Endothelial cell of umbilical vein (primary cell): Measurements from ENCODE around the gene MDFI. TPM values are rescaled to one million over a fixed set of nuclear protein-coding genes. Genes with fewer than 3 reads are reported as not detected.

Experiments used
- BruUV-seq: library from RNA; stranded (reverse); fragments of 400-500 nt; replicated peaks from 2 replicates; lab custom pipeline; 2021; lab: Mats Ljungman, UMichigan
- CTCF ChIA-PET: fragments of 300-600, 350-600 bp; sonication (Branson Sonifier 250); formaldehyde crosslinking; loops from one replicate; lab custom pipeline; 2021; ENCODE audit warnings: antibody characterized with exemption, inconsistent platforms; lab: Charles Lee
- POLR2A ChIA-PET: fragments of 300-600, 350-600 bp; sonication (Branson Sonifier 250); formaldehyde crosslinking; loops from one replicate; lab custom pipeline; 2021; ENCODE audit warnings: antibody characterized with exemption, inconsistent platforms; lab: Charles Lee
- DNase-seq: peaks from one replicate; pipeline ENCODE4 v3.0.0-alpha.2; 2011; ENCODE audit warnings: low read depth, low spot score
- FAIRE-seq: peaks from 2 replicates; lab custom pipeline; 2011; peaks lifted over from hg19 to GRCh38; lab: Jason Lieb, UNC
- H2AFZ ChIP-seq: 2 replicates; pipeline ENCODE4 v1.6.0; 2012; ENCODE audit warnings: low read depth, low read length, control low read depth, inconsistent platforms
- H3K27ac ChIP-seq: 2 replicates; pipeline ENCODE4 v1.5.1; 2011; ENCODE audit warnings: low read depth, mild to moderate bottlenecking, control low read depth, low read length, moderate library complexity; ENCODE audit not compliant: insufficient read depth
- H3K27me3 ChIP-seq, 2 experiments: 2 replicates each; pipeline versions ENCODE4 v1.6.0 to v1.6.1; 2011; ENCODE audit warnings: low read length in 2 of 2, mixed read lengths in 1 of 2; ENCODE audit not compliant: control insufficient read depth in 2 of 2, insufficient read depth in 2 of 2
- H3K36me3 ChIP-seq, 2 experiments: 2 replicates in 1 of 2; 3 replicates in 1 of 2; pipeline ENCODE4 v1.5.1; 2011; ENCODE audit warnings: low read length in 2 of 2, mild to moderate bottlenecking in 1 of 2, moderate library complexity in 1 of 2; ENCODE audit not compliant: control insufficient read depth in 2 of 2, insufficient read depth in 2 of 2; ENCODE audit errors: extremely low read depth in 1 of 2
- H3K4me1 ChIP-seq: 3 replicates; pipeline ENCODE4 v1.5.1; 2011; ENCODE audit warnings: mild to moderate bottlenecking, low read length; ENCODE audit not compliant: control insufficient read depth, insufficient read depth; ENCODE audit errors: extremely low read depth
- H3K4me2 ChIP-seq: 2 replicates; pipeline ENCODE4 v1.6.1; 2011; ENCODE audit warnings: low read length, control low read depth, mixed read lengths; ENCODE audit not compliant: insufficient read depth
- H3K4me3 ChIP-seq, 3 experiments: fragments of 200-600 bp in 1 of 3; sonication (generic), shearing (Covaris generic) in 1 of 3; replicated peaks in 1 of 3; 2 replicates each; pipeline ENCODE4 v1.5.1; 2011 to 2016; ENCODE audit warnings: control low read depth in 3 of 3, low read length in 3 of 3, mild to moderate bottlenecking in 2 of 3, inconsistent platforms in 1 of 3, low read depth in 1 of 3, moderate library complexity in 1 of 3; ENCODE audit not compliant: insufficient read depth in 1 of 3
- H3K79me2 ChIP-seq: 2 replicates; pipeline ENCODE4 v1.6.0; 2012; ENCODE audit warnings: low read length, inconsistent platforms; ENCODE audit not compliant: control insufficient read depth, insufficient read depth
- H3K9ac ChIP-seq: replicated peaks from 2 replicates; pipeline ENCODE3; 2011; ENCODE audit warnings: low read length, control low read depth; ENCODE audit not compliant: insufficient read depth; ENCODE audit errors: extremely low read depth
- H3K9me1 ChIP-seq: replicated peaks from 3 replicates; pipeline ENCODE4 v1.6.0; 2011; ENCODE audit warnings: mild to moderate bottlenecking, low read length; ENCODE audit not compliant: control insufficient read depth, insufficient read depth; ENCODE audit errors: extremely low read depth
- H3K9me3 ChIP-seq: replicated peaks from 2 replicates; pipeline ENCODE4 v1.5.1; 2012; ENCODE audit warnings: low read length, inconsistent platforms; ENCODE audit not compliant: control insufficient read depth, insufficient read depth
- H4K20me1 ChIP-seq: replicated peaks from 2 replicates; pipeline ENCODE3; 2011; ENCODE audit warnings: mild to moderate bottlenecking, low read length; ENCODE audit not compliant: control insufficient read depth, insufficient read depth; ENCODE audit errors: extremely low read depth
- EZH2 ChIP-seq: IDR thresholded peaks from 2 replicates; pipeline ENCODE4 v1.6.1; 2012; ENCODE audit warnings: borderline replicate concordance, low read depth, mild to moderate bottlenecking, moderate library complexity, low read length, inconsistent platforms; ENCODE audit not compliant: severe bottlenecking
- FOS ChIP-seq: IDR thresholded peaks from 2 replicates; pipeline ENCODE4 v1.6.1; 2011; ENCODE audit warnings: mild to moderate bottlenecking, low read length, moderate library complexity, borderline replicate concordance; ENCODE audit not compliant: insufficient read depth
- GATA2 ChIP-seq: IDR thresholded peaks from 2 replicates; pipeline ENCODE4 v1.7.0; 2011; ENCODE audit warnings: low read depth, mild to moderate bottlenecking, moderate library complexity, mixed read lengths, low read length; ENCODE audit not compliant: insufficient read length, insufficient read depth
- JUN ChIP-seq: IDR thresholded peaks from 2 replicates; pipeline ENCODE4 v1.6.1; 2011; ENCODE audit warnings: borderline replicate concordance, low read depth; ENCODE audit not compliant: insufficient read length, insufficient read depth
- MYC ChIP-seq: IDR thresholded peaks from one replicate; pipeline ENCODE4 v1.6.1; 2011; ENCODE audit warnings: mild to moderate bottlenecking, low read depth, low read length
- POLR2A ChIP-seq: IDR thresholded peaks from 2 replicates; pipeline ENCODE4 v1.6.1; 2012; ENCODE audit warnings: low read depth, mild to moderate bottlenecking, control low read depth, low read length
- POLR2AphosphoS5 ChIP-seq: IDR thresholded peaks from 2 replicates; pipeline ENCODE4 v1.6.1; 2012; ENCODE audit warnings: low read depth, mild to moderate bottlenecking, control low read depth, low read length, moderate library complexity; ENCODE audit not compliant: insufficient read depth
- dilution Hi-C: fragments of 300-500 bp; cut with MboI; formaldehyde crosslinking; loops from one replicate; pipeline ENCODE4 v1.15.0; 2019; ENCODE audit warnings: low sequenced_read_pairs; ENCODE audit not compliant: extremely low pct_ligation_motif_present
- intact Hi-C: fragments of 100-400 bp; cut with micrococcal nuclease; formaldehyde crosslinking; loops from one replicate; pipeline ENCODE4 v1.10.0; 2022
- polyA plus RNA-seq, 4 experiments: library from polyadenylated mRNA; depleted of rRNA in 3 of 4; stranded (reverse) in 3 of 4; unstranded in 1 of 4; fragments of >200 nt; gene quantifications; 2 replicates each; pipeline versions ENCODE4 v1.2.1 to v1.2.3, GENCODE V29; 2011 to 2012; ENCODE audit warnings: missing spikeins in 1 of 4
- total RNA-seq: library from RNA; stranded (reverse); gene quantifications from 2 replicates; pipeline ENCODE4 v1.2.3, GENCODE V29; 2021
- TF ChIP-seq, protein P1 (sequence below): IDR thresholded peaks from 2 replicates; pipeline ENCODE4 v1.6.1; 2011; ENCODE audit not compliant: insufficient read depth, insufficient read length
- TF ChIP-seq, protein P2 (sequence below), 2 donors: IDR thresholded peaks; 1 replicate in 1 of 2; 2 replicates in 1 of 2; pipeline ENCODE4 v1.5.1; 2011; ENCODE audit warnings: low read length in 2 of 2, mild to moderate bottlenecking in 2 of 2, moderate library complexity in 2 of 2, control low read depth in 1 of 2, inconsistent platforms in 1 of 2, low read depth in 1 of 2; ENCODE audit not compliant: insufficient read depth in 1 of 2; ENCODE audit errors: extremely low read depth in 1 of 2

The MDFI gene
- total and polyA plus RNA-seq, 2 donors (not counting 3 experiments of a cell fraction or from before 2014, with no cell fraction given): 32.4 to 74.1 TPM

DNA sequence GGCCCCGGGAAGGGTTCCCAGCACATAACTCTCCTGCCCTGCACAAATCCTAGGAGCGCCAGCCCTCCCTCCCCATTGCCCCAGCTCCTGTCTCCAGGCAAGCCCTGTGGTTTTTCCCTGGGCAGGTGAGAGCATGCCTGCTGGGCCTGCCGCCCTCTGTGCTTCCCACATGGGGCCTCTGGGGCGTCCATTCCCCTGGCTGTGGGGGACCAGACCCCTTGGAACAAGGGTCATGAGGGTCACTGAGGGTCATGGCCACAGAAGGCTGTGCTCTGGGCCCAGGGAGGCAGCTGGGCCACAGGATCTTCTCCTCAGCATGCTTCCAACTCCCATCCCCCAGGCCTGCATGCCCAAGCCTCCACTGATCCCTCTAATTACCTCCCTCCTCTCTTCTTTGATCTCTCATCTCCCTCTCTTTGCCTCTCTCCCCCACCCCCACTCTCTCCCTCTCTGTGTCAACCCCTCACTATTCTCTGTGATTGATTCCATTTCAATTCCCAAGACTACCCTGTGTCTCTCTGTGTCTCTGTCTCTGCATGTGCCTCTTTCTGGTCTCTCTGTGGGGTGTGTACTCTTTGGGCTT lies 6.1 kb downstream of the MDFI start:
- Histone ChIP-seq H3K27ac (no peak overlapping the region), H3K9me1 (no peaks in the 10 kb centered on the region), H3K4me1 (peaks cover 11% of the 10 kb centered on the region), H2AFZ (no peak overlapping the region), H3K9ac (no peak overlapping the region), H3K79me2 (no peaks in the 10 kb centered on the region), H3K9me3 (no peaks in the 10 kb centered on the region), H4K20me1 (no peaks in the 10 kb centered on the region), H3K36me3 (peaks cover 0 to 28% of the 10 kb centered on the region in 2 experiments), H3K4me3 (no peak overlapping the region), H3K27me3 (no peaks in the 10 kb centered on the region), H3K4me2 (no peak overlapping the region)
- no TSS peak for BruUV-seq
- intact Hi-C loops (no loop called here), dilution Hi-C loops (no loop called here)
- no peak for TF ChIP-seq GATA2
- TF ChIP-seq JUN: no peak
- no peak for TF ChIP-seq MYC
- no peak for TF ChIP-seq FOS
- TF ChIP-seq POLR2AphosphoS5: no peak
- TF ChIP-seq EZH2: no peak
- TF ChIP-seq POLR2A: no peak
- TF ChIP-seq, protein P1, sequence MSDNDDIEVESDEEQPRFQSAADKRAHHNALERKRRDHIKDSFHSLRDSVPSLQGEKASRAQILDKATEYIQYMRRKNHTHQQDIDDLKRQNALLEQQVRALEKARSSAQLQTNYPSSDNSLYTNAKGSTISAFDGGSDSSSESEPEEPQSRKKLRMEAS: no peak
- TF ChIP-seq, protein P2, sequence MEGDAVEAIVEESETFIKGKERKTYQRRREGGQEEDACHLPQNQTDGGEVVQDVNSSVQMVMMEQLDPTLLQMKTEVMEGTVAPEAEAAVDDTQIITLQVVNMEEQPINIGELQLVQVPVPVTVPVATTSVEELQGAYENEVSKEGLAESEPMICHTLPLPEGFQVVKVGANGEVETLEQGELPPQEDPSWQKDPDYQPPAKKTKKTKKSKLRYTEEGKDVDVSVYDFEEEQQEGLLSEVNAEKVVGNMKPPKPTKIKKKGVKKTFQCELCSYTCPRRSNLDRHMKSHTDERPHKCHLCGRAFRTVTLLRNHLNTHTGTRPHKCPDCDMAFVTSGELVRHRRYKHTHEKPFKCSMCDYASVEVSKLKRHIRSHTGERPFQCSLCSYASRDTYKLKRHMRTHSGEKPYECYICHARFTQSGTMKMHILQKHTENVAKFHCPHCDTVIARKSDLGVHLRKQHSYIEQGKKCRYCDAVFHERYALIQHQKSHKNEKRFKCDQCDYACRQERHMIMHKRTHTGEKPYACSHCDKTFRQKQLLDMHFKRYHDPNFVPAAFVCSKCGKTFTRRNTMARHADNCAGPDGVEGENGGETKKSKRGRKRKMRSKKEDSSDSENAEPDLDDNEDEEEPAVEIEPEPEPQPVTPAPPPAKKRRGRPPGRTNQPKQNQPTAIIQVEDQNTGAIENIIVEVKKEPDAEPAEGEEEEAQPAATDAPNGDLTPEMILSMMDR (IDR thresholded peaks at IDR 0.05; ENCODE audit: extremely low read depth in 1 of 2, insufficient read depth in 1 of 2, low read depth in 1 of 2, low read length in 2 of 2): no peak
- ChIA-PET POLR2A (no interaction called here), CTCF (interaction anchor here (0.6 to 2.1 kb wide), 4 partner anchors 11 to 42 kb away, joined by 3 to 6 read pairs (median 3); no protein-coding TSS in a partner anchor)
- DNase-seq (no peak), FAIRE-seq (no peak)
